Caco-2 (cell line): ENCODE measurements around the gene NT5C. TPM values are rescaled to one million over a fixed set of nuclear protein-coding genes. Genes with fewer than 3 reads are reported as not detected.
A peak's percentile ranks its signal among the peaks of the same experiment; 100 is the strongest.
"Not testable (repeated sequence)": the region's sequence is repeated elsewhere in the genome, so short reads cannot be mapped to it uniquely, and the experiment has no call there.

Source experiments
- BruUV-seq: library from RNA; stranded (reverse); fragments of 400-500 nt; replicated peaks from 2 replicates; lab custom pipeline; 2021; lab: Mats Ljungman, UMichigan
- CTCF ChIA-PET: fragments of 300-600 bp; sonication (Branson Sonifier 250); formaldehyde crosslinking; loops from one replicate; lab custom pipeline; 2022; ENCODE audit warnings: antibody characterized with exemption; lab: Charles Lee
- POLR2A ChIA-PET: fragments of 300-600 bp; sonication (Branson Sonifier 250); formaldehyde crosslinking; loops from one replicate; lab custom pipeline; 2022; ENCODE audit warnings: antibody characterized with exemption; lab: Charles Lee
- DNase-seq, 2 experiments: peaks; one replicate each; pipeline versions ENCODE4 v3.0.0 to v3.0.0-alpha.2; 2020 to 2022
- H3K27me3 ChIP-seq: replicated peaks from 2 replicates; pipeline ENCODE4 v1.6.0; 2011; ENCODE audit warnings: low read length; ENCODE audit not compliant: control insufficient read depth, insufficient read depth
- H3K36me3 ChIP-seq: 2 replicates; pipeline ENCODE4 v1.5.1; 2011; ENCODE audit warnings: low read length; ENCODE audit not compliant: control insufficient read depth, insufficient read depth
- H3K4me1 ChIP-seq: fragments of 250-450 bp; sonication (Bioruptor Pico); 2 replicates; pipeline ENCODE4 v1.5.1; 2020; ENCODE audit warnings: mild to moderate bottlenecking
- H3K4me3 ChIP-seq: 2 replicates; pipeline ENCODE4 v1.5.1; 2011; ENCODE audit warnings: low read depth, mild to moderate bottlenecking, control low read depth, low read length
- H3K9me3 ChIP-seq: fragments of 250-450 bp; sonication (Bioruptor Pico); 2 replicates; pipeline ENCODE4 v1.5.1; 2020; ENCODE audit warnings: mild to moderate bottlenecking, moderate library complexity
- H3K27ac Mint-ChIP-seq: one replicate; pipeline ENCODE4 v1.8.0; 2022; ENCODE audit warnings: mixed read lengths; ENCODE audit not compliant: unreplicated experiment
- H3K27me3 Mint-ChIP-seq: one replicate; pipeline ENCODE4 v1.8.0; 2022; ENCODE audit warnings: mixed read lengths; ENCODE audit not compliant: insufficient read depth, unreplicated experiment
- H3K36me3 Mint-ChIP-seq: one replicate; pipeline ENCODE4 v1.8.0; 2022; ENCODE audit warnings: mild to moderate bottlenecking, mixed read lengths; ENCODE audit not compliant: insufficient read depth, unreplicated experiment
- H3K4me1 Mint-ChIP-seq: one replicate; pipeline ENCODE4 v1.8.0; 2022; ENCODE audit warnings: low read depth, mixed read lengths; ENCODE audit not compliant: unreplicated experiment
- H3K4me3 Mint-ChIP-seq: one replicate; pipeline ENCODE4 v1.8.0; 2022; ENCODE audit warnings: mild to moderate bottlenecking, moderate library complexity, mixed read lengths; ENCODE audit not compliant: unreplicated experiment
- H3K9me3 Mint-ChIP-seq: one replicate; pipeline ENCODE4 v1.8.0; 2022; ENCODE audit warnings: mixed read lengths; ENCODE audit not compliant: unreplicated experiment
- intact Hi-C: fragments of 100-400 bp; cut with micrococcal nuclease; formaldehyde crosslinking; loops from one replicate; pipeline ENCODE4 v1.10.0; 2022; ENCODE audit not compliant: unreplicated experiment
- total RNA-seq: library from RNA; stranded (reverse); gene quantifications from 2 replicates; pipeline ENCODE4 v1.2.3, GENCODE V29; 2022
- TF ChIP-seq, protein P1 (sequence below), 2 experiments: fragments of 200-600 bp in 1 of 2; IDR thresholded peaks; 1 replicate in 1 of 2; 2 replicates in 1 of 2; pipeline versions ENCODE4 v1.5.1 to v1.8.0; 2011 to 2022; ENCODE audit warnings: antibody characterized with exemption in 1 of 2, control low read depth in 1 of 2, inconsistent platforms in 1 of 2, low read depth in 1 of 2, low read length in 1 of 2, mild to moderate bottlenecking in 1 of 2, moderate library complexity in 1 of 2; ENCODE audit not compliant: insufficient read depth in 1 of 2, severe bottlenecking in 1 of 2, unreplicated experiment in 1 of 2

NT5C gene
- total RNA-seq, 1 experiment from 2014 or later: 68.4 TPM

DNA sequence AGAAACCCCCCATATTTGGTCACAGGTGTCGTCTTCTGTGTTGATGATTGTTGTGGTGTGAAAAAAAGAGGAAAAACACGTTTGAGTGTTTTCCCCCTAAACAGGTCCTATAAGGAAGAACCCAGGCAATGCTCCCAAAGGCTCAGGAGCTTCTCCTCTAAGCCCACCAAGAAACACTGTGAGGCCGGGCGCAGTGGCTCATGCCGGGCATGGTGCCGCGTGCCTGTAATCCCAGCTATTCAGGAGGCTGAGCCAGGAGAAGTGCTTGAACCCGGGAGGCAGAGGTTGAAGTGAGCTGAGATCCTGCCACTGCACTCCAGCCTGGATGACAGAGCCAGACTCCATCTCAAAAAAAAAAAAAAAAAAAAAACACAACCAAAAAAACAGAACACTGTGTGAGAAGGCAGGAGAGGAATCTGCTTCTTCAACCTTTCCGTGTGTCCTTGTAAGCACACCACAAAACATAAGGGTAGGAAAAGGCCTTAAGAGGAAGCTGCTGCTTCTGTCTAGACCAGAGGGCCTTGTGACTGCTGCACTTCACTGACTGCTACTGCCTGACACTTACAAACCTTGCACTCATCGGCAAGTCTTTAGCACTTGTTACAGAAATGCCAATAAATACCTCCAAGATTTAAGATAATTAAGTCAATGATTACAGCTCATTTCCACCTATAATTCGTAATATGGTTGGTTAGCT, 13.4 kb upstream of the NT5C start:
- no peaks in the 10 kb centered on the region for H3K4me1 ChIP-seq
- DNase-seq: peak in 1 of 2 experiments; percentile 7
- BruUV-seq: no TSS peak
- H3K36me3 Mint-ChIP-seq: peaks cover 97% of the 10 kb centered on the region
- no peak overlapping the region for H3K4me3 Mint-ChIP-seq
- H3K36me3 ChIP-seq: peaks cover 5% of the 10 kb centered on the region
- no peak overlapping the region for H3K4me3 ChIP-seq
- no peaks in the 10 kb centered on the region for H3K27me3 Mint-ChIP-seq
- H3K27me3 ChIP-seq: no peaks in the 10 kb centered on the region
- TF ChIP-seq, protein P1, sequence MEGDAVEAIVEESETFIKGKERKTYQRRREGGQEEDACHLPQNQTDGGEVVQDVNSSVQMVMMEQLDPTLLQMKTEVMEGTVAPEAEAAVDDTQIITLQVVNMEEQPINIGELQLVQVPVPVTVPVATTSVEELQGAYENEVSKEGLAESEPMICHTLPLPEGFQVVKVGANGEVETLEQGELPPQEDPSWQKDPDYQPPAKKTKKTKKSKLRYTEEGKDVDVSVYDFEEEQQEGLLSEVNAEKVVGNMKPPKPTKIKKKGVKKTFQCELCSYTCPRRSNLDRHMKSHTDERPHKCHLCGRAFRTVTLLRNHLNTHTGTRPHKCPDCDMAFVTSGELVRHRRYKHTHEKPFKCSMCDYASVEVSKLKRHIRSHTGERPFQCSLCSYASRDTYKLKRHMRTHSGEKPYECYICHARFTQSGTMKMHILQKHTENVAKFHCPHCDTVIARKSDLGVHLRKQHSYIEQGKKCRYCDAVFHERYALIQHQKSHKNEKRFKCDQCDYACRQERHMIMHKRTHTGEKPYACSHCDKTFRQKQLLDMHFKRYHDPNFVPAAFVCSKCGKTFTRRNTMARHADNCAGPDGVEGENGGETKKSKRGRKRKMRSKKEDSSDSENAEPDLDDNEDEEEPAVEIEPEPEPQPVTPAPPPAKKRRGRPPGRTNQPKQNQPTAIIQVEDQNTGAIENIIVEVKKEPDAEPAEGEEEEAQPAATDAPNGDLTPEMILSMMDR (IDR thresholded peaks at IDR 0.05; ENCODE audit: insufficient read depth in 1 of 2, low read depth in 1 of 2, low read length in 1 of 2, severe bottlenecking in 1 of 2, unreplicated experiment in 1 of 2): no peak
- H3K27ac Mint-ChIP-seq: no peak overlapping the region
- ChIA-PET CTCF (interaction anchor here (0.6 to 1.1 kb wide), 4 partner anchors 17 to 76 kb away, joined by 4 to 12 read pairs (median 6); no protein-coding TSS in a partner anchor), POLR2A (interaction anchor here (0.6 to 0.7 kb wide), 2 partner anchors 10 to 25 kb away, joined by 4 to 9 read pairs; partner anchors contain the start of gene JPT1)
- H3K9me3 ChIP-seq: no peaks in the 10 kb centered on the region
- H3K9me3 Mint-ChIP-seq: no peaks in the 10 kb centered on the region
- intact Hi-C loops: no loop called here
- H3K4me1 Mint-ChIP-seq: peaks cover 6% of the 10 kb centered on the region

DNA sequence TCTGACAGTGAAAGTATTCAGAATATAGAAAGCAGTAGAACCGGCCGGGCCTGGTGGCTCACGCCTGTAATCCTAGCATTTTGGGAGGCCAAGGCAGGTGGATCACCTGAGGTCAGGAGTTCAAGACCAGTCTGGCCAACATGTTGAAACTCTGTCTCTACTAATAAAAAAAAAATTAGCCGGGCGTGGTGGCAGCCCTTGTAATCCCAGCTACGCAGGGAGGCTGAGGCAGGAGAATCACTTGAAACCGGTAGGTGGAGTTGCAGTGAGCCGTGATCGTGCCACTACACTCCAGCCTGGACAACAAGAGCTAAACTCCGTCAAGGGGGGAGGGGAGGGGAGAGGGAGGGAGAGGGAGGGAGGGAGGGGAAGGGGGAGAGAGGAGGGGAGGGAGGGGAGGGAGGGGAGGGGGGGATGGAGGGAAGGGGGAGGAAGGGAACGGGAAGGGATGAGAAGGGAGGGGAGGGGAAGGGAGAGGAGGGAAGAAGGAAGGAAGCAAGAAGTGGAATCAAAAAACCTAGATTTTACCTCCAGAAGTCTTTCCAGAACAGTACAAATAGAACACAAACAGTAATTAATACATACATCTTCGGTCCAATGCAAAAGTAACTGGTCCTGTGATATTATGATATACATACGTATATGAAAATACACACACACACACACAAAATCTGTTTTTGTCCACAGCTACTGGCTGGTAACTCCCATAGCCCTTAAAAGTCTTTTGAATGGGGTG, 10.9 kb upstream of the NT5C start:
- Histone ChIP-seq H3K9me3 (no peaks in the 10 kb centered on the region), H3K27me3 (no peaks in the 10 kb centered on the region), H3K36me3 (peaks cover 4% of the 10 kb centered on the region), H3K4me1 (no peaks in the 10 kb centered on the region), H3K4me3 (no peak overlapping the region)
- no TSS peak for BruUV-seq
- POLR2A ChIA-PET: no interaction called here
- CTCF ChIA-PET: interaction anchor here (0.5 kb wide), 1 partner anchor 233 kb away, joined by 5 read pairs; no protein-coding TSS in a partner anchor
- no peak for DNase-seq
- H3K27me3 Mint-ChIP-seq: no peaks in the 10 kb centered on the region
- no peak overlapping the region for H3K27ac Mint-ChIP-seq
- TF ChIP-seq, protein P1 (IDR thresholded peaks at IDR 0.05; ENCODE audit: insufficient read depth in 1 of 2, low read depth in 1 of 2, low read length in 1 of 2, severe bottlenecking in 1 of 2, unreplicated experiment in 1 of 2): no peak
- H3K36me3 Mint-ChIP-seq: peaks cover 95% of the 10 kb centered on the region
- intact Hi-C loops: no loop called here
- H3K4me1 Mint-ChIP-seq: no peaks in the 10 kb centered on the region
- no peak overlapping the region for H3K4me3 Mint-ChIP-seq
- no peaks in the 10 kb centered on the region for H3K9me3 Mint-ChIP-seq

DNA sequence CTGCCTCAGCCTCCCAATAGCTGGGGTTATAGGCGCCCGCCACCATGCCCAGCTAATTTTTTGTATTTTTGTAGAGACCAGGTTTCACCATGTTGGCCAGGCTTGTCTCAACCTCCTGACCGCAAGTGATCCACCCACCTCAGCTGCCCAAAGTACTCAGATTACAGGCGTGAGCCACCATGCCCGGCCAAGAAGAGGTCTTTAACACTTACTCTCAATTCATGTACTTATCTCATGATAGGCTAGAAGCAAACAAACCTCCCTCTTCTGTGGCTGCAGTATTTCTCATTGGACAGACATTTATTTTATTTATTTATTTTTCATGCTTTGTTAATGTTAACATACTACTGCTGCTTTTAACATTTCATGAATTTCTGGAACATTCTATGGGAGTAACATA, 7.0 kb upstream of the NT5C start:
- H3K27me3 ChIP-seq: no peaks in the 10 kb centered on the region
- DNase-seq: no peak
- no peaks in the 10 kb centered on the region for H3K9me3 ChIP-seq
- H3K36me3 Mint-ChIP-seq: peaks cover 95% of the 10 kb centered on the region
- H3K27ac Mint-ChIP-seq: no peak overlapping the region
- H3K9me3 Mint-ChIP-seq: no peaks in the 10 kb centered on the region
- BruUV-seq: no TSS peak
- no peak overlapping the region for H3K4me3 Mint-ChIP-seq
- ChIA-PET POLR2A (interaction anchor here (0.5 kb wide), 1 partner anchor 36 kb away, joined by 4 read pairs; no protein-coding TSS in a partner anchor), CTCF (no interaction called here)
- H3K4me1 Mint-ChIP-seq: no peaks in the 10 kb centered on the region
- H3K4me3 ChIP-seq: no peak overlapping the region
- H3K27me3 Mint-ChIP-seq: no peaks in the 10 kb centered on the region
- intact Hi-C loops: no loop called here
- peaks cover 8% of the 10 kb centered on the region; the same call in 1 of the 2 replicates for H3K4me1 ChIP-seq
- H3K36me3 ChIP-seq: peaks cover 2% of the 10 kb centered on the region; the same call in 1 of the 2 replicates
- TF ChIP-seq, protein P1 (IDR thresholded peaks at IDR 0.05; ENCODE audit: insufficient read depth in 1 of 2, low read depth in 1 of 2, low read length in 1 of 2, severe bottlenecking in 1 of 2, unreplicated experiment in 1 of 2): no peak

- intact Hi-C loops, CTCF ChIA-PET, BruUV-seq: not testable (repeated sequence)
Observed at GRCh38 chr17:75137762-75138161, 6.2 kb upstream of the NT5C start.

More at GRCh38 chr17:75137762-75138161, 6.2 kb upstream of the NT5C start:
- H3K27me3 ChIP-seq, H3K27me3 Mint-ChIP-seq, H3K9me3 ChIP-seq, H3K4me3 ChIP-seq, H3K27ac Mint-ChIP-seq, POLR2A ChIA-PET, H3K4me1 Mint-ChIP-seq, H3K4me3 Mint-ChIP-seq, H3K9me3 Mint-ChIP-seq, H3K4me1 ChIP-seq, DNase-seq, H3K36me3 ChIP-seq: not testable (repeated sequence)
- H3K36me3 Mint-ChIP-seq: peaks cover 92% of the 10 kb centered on the region
